OCI-M2 (cell line): ENCODE measurements around the gene ATIC.
"Not testable (repeated sequence)": the region's sequence is repeated elsewhere in the genome, so short reads cannot be mapped to it uniquely, and the experiment has no call there.

Experiments used
- DNase-seq: peaks from one replicate; lab custom pipeline; 2025; ENCODE audit not compliant: unreplicated experiment; lab: John Stamatoyannopoulos, UW

The ATIC gene

GRCh38 chr2:215360059-215360458, 48.2 kb downstream of the ATIC start:
- not testable (repeated sequence) for DNase-seq

GRCh38 chr2:215360596-215360995, 48.7 kb downstream of the ATIC start:
- DNase-seq: no peak

GRCh38 chr2:215361211-215361875, 49.5 kb downstream of the ATIC start:
- no peak for DNase-seq

- DNase-seq: no peak
Observed at GRCh38 chr2:215361876-215362561, 50.2 kb downstream of the ATIC start.

GRCh38 chr2:215362562-215362904, 50.7 kb downstream of the ATIC start:
- no peak for DNase-seq

- no peak for DNase-seq
Observed at GRCh38 chr2:215363039-215363438, 51.2 kb downstream of the ATIC start.

GRCh38 chr2:215363461-215364156, 51.8 kb downstream of the ATIC start:
- no peak for DNase-seq

GRCh38 chr2:215364157-215365155, 52.6 kb downstream of the ATIC start:
- DNase-seq: no peak

- no peak for DNase-seq
Observed at GRCh38 chr2:215365184-215365658, 53.4 kb downstream of the ATIC start.

- DNase-seq: no peak
Observed at GRCh38 chr2:215366440-215367032, 54.7 kb downstream of the ATIC start.

GRCh38 chr2:215367662-215368492, 56.0 kb downstream of the ATIC start:
- DNase-seq: no peak

- no peak for DNase-seq
Observed at GRCh38 chr2:215368493-215368809, 56.6 kb downstream of the ATIC start.

GRCh38 chr2:215369181-215369760, 57.4 kb downstream of the ATIC start:
- DNase-seq: no peak

GRCh38 chr2:215370112-215370965, 58.5 kb downstream of the ATIC start:
- no peak for DNase-seq

GRCh38 chr2:215371915-215372897, 60.3 kb downstream of the ATIC start:
- no peak for DNase-seq

- DNase-seq: no peak
Observed at GRCh38 chr2:215372968-215373649, 61.2 kb downstream of the ATIC start.

- no peak for DNase-seq
Observed at GRCh38 chr2:215374002-215374401, 62.1 kb downstream of the ATIC start.
